Neuronal stem cell (in vitro differentiated cells): ENCODE data around the gene PTX4.
A peak's percentile ranks its signal among the peaks of the same experiment; 100 is the strongest.

ENCODE experiments used
- DNase-seq: peaks from one replicate; pipeline ENCODE4 v3.0.0-alpha.2; 2013; ENCODE audit warnings: low spot score
- H2AFZ ChIP-seq: one replicate; pipeline ENCODE4 v1.6.1; 2013; ENCODE audit warnings: mild to moderate bottlenecking, low read length, inconsistent platforms
- H2AK5ac ChIP-seq: 2 replicates; pipeline ENCODE4 v1.6.1; 2013; ENCODE audit warnings: low read depth, mild to moderate bottlenecking, inconsistent platforms, low read length, moderate library complexity, mixed read lengths
- H2BK120ac ChIP-seq: 2 replicates; pipeline ENCODE4 v1.6.1; 2013; ENCODE audit warnings: low read depth, mild to moderate bottlenecking, inconsistent platforms, low read length, moderate library complexity, mixed read lengths
- H2BK12ac ChIP-seq: one replicate; pipeline ENCODE4 v1.6.1; 2013; ENCODE audit warnings: low read length, inconsistent platforms
- H2BK15ac ChIP-seq: 2 replicates; pipeline ENCODE4 v1.6.1; 2013; ENCODE audit warnings: mild to moderate bottlenecking, low read length, inconsistent platforms, mixed read lengths
- H2BK5ac ChIP-seq: one replicate; pipeline ENCODE4 v1.6.1; 2013; ENCODE audit warnings: inconsistent platforms, mild to moderate bottlenecking, low read length, moderate library complexity
- H3K14ac ChIP-seq: one replicate; pipeline ENCODE4 v1.6.1; 2013; ENCODE audit warnings: low read length, inconsistent platforms
- H3K18ac ChIP-seq: 2 replicates; pipeline ENCODE4 v1.6.1; 2013; ENCODE audit warnings: low read length, inconsistent platforms
- H3K23ac ChIP-seq: 2 replicates; pipeline ENCODE4 v1.6.1; 2013; ENCODE audit warnings: low read depth, mild to moderate bottlenecking, mixed read lengths, low read length, inconsistent platforms; ENCODE audit not compliant: poor library complexity
- H3K27ac ChIP-seq: replicated peaks from 3 replicates; pipeline ENCODE4 v1.5.1; 2013; ENCODE audit warnings: low read length, inconsistent platforms
- H3K27me3 ChIP-seq, 3 experiments: 2 replicates each; pipeline ENCODE4 v1.6.1; 2013; ENCODE audit warnings: low read length in 3 of 3, mild to moderate bottlenecking in 2 of 3, inconsistent platforms in 1 of 3, low read depth in 1 of 3, mixed read lengths in 1 of 3, moderate library complexity in 1 of 3; ENCODE audit not compliant: control insufficient read depth in 3 of 3, insufficient read depth in 3 of 3
- H3K36me3 ChIP-seq, 2 donors: replicated peaks in 1 of 2; 2 replicates each; pipeline ENCODE4 v1.6.1; 2013; ENCODE audit warnings: low read length in 2 of 2; ENCODE audit not compliant: control insufficient read depth in 2 of 2, insufficient read depth in 2 of 2
- H3K4ac ChIP-seq: 2 replicates; pipeline ENCODE4 v1.6.1; 2013; ENCODE audit warnings: inconsistent platforms, mild to moderate bottlenecking, low read length, moderate library complexity
- H3K4me1 ChIP-seq, 2 donors: 1 replicate in 1 of 2; 2 replicates in 1 of 2; pipeline ENCODE4 v1.6.1; 2013; ENCODE audit warnings: low read length in 2 of 2, low read depth in 1 of 2; ENCODE audit not compliant: control insufficient read depth in 2 of 2, insufficient read depth in 1 of 2
- H3K4me2 ChIP-seq: one replicate; pipeline ENCODE4 v1.6.1; 2013; ENCODE audit warnings: mild to moderate bottlenecking, low read length, inconsistent platforms; ENCODE audit not compliant: insufficient read depth, poor library complexity, severe bottlenecking
- H3K4me3 ChIP-seq, 2 donors: 2 replicates each; pipeline ENCODE4 v1.5.1; 2013; ENCODE audit warnings: low read length in 2 of 2, mild to moderate bottlenecking in 2 of 2, inconsistent platforms in 1 of 2, moderate library complexity in 1 of 2
- H3K79me1 ChIP-seq: one replicate; pipeline ENCODE4 v1.6.1; 2013; ENCODE audit warnings: low read depth, mild to moderate bottlenecking, inconsistent platforms, low read length, moderate library complexity
- H3K9ac ChIP-seq: one replicate; pipeline ENCODE4 v1.6.1; 2013; ENCODE audit warnings: mild to moderate bottlenecking, low read depth, low read length, inconsistent platforms; ENCODE audit not compliant: poor library complexity
- H3K9me3 ChIP-seq, 2 donors: replicated peaks in 1 of 2; 2 replicates each; pipeline versions ENCODE3 to v1.6.1; 2013; ENCODE audit warnings: low read length in 2 of 2, mild to moderate bottlenecking in 2 of 2, inconsistent platforms in 1 of 2, low read depth in 1 of 2, mixed read lengths in 1 of 2, moderate library complexity in 1 of 2; ENCODE audit not compliant: control insufficient read depth in 2 of 2, insufficient read depth in 1 of 2
- H4K8ac ChIP-seq: one replicate; pipeline ENCODE4 v1.6.1; 2013; ENCODE audit warnings: low read depth, mild to moderate bottlenecking, inconsistent platforms, low read length, moderate library complexity
- H4K91ac ChIP-seq: one replicate; pipeline ENCODE4 v1.6.1; 2013; ENCODE audit warnings: low read length, low read depth, mild to moderate bottlenecking, inconsistent platforms; ENCODE audit not compliant: poor library complexity
- WGBS, 2 donors: extraction: QIAGEN DNeasy Blood & Tissue Kit; methylation state at CpG; one replicate each; pipeline ENCODE4 v1.1.7; 2013; ENCODE audit warnings: missing lambda C conversion rate in 2 of 2, mixed read lengths in 1 of 2; ENCODE audit not compliant: insufficient read length in 2 of 2, insufficient replicate concordance in 1 of 2; ENCODE audit errors: extremely low coverage in 2 of 2; 5-methylcytosine and 5-hydroxymethylcytosine counted together

Gene PTX4

GRCh38 chr16:1497014-1497598 lies 8.4 kb upstream of the PTX4 start:
- Histone ChIP-seq H2AFZ (no peak overlapping the region), H3K4ac (no peak overlapping the region), H3K9me3 (peaks cover 0 to 2% of the 10 kb centered on the region in 2 donors), H3K4me3 (no peak overlapping the region), H3K23ac (peak overlapping the region; percentile 2), H3K14ac (no peak overlapping the region), H3K79me1 (peaks cover 25% of the 10 kb centered on the region), H2BK5ac (no peak overlapping the region), H3K9ac (no peak overlapping the region), H3K4me2 (no peak overlapping the region), H3K36me3 (peaks cover 39 to 79% of the 10 kb centered on the region in 2 donors), H3K4me1 (peaks cover 10 to 11% of the 10 kb centered on the region in 2 donors), H2AK5ac (no peak overlapping the region), H3K27me3 (no peaks in the 10 kb centered on the region), H2BK120ac (no peak overlapping the region), H3K18ac (no peak overlapping the region), H4K8ac (peak overlapping the region; percentile 3), H4K91ac (no peak overlapping the region), H3K27ac (no peak overlapping the region), H2BK15ac (no peak overlapping the region), H2BK12ac (no peak overlapping the region)
- DNase-seq = no peak
- WGBS, 2 donors = no CpG with 5 or more reads among the region's 21 CpGs

GRCh38 chr16:1496464-1496863 lies 7.7 kb upstream of the PTX4 start:
- Histone ChIP-seq H3K79me1 (peaks cover 25% of the 10 kb centered on the region), H4K8ac (no peak overlapping the region), H3K9me3 (no peaks in the 10 kb centered on the region), H3K23ac (no peak overlapping the region), H3K18ac (no peak overlapping the region), H3K4ac (no peak overlapping the region), H3K36me3 (peaks cover 33 to 73% of the 10 kb centered on the region in 2 donors), H3K4me3 (no peak overlapping the region), H4K91ac (no peak overlapping the region), H2AK5ac (no peak overlapping the region), H3K14ac (no peak overlapping the region), H3K4me1 (peaks cover 10 to 11% of the 10 kb centered on the region in 2 donors), H3K9ac (no peak overlapping the region), H3K4me2 (no peak overlapping the region), H2AFZ (no peak overlapping the region), H2BK5ac (no peak overlapping the region), H2BK15ac (no peak overlapping the region), H2BK120ac (no peak overlapping the region), H3K27ac (no peak overlapping the region), H2BK12ac (no peak overlapping the region), H3K27me3 (no peaks in the 10 kb centered on the region)
- no CpG with 5 or more reads among the region's 25 CpGs for WGBS, 2 donors
- no peak for DNase-seq

- no CpG with 5 or more reads among the region's 25 CpGs for WGBS, 2 donors
- no peak overlapping the region for H3K18ac ChIP-seq
- H2AK5ac ChIP-seq = no peak overlapping the region
- H3K4me3 ChIP-seq = no peak overlapping the region
- H4K91ac ChIP-seq = no peak overlapping the region
- H3K36me3 ChIP-seq = peaks cover 33 to 67% of the 10 kb centered on the region in 2 donors
- peak overlapping the region; percentile 65 for H3K23ac ChIP-seq
- H3K14ac ChIP-seq = no peak overlapping the region
- H3K27me3 ChIP-seq = no peaks in the 10 kb centered on the region
- no peak overlapping the region for H3K4ac ChIP-seq
- H2BK12ac ChIP-seq = no peak overlapping the region
- DNase-seq = no peak
- no peak overlapping the region for H2BK15ac ChIP-seq
- H3K4me1 ChIP-seq = peaks cover 10 to 11% of the 10 kb centered on the region in 2 donors
- H3K4me2 ChIP-seq = no peak overlapping the region
- peaks cover 25% of the 10 kb centered on the region for H3K79me1 ChIP-seq
- H3K9ac ChIP-seq = peak overlapping the region; percentile 3
- H3K9me3 ChIP-seq = no peaks in the 10 kb centered on the region
- H2BK5ac ChIP-seq = no peak overlapping the region
- H4K8ac ChIP-seq = no peak overlapping the region
- no peak overlapping the region for H2AFZ ChIP-seq
- H3K27ac ChIP-seq = no peak overlapping the region
- H2BK120ac ChIP-seq = no peak overlapping the region
These were observed 7.1 kb upstream of the PTX4 start for GRCh38 chr16:1495889-1496262.

- no CpG with 5 or more reads among the region's 39 CpGs for WGBS, 2 donors
- Histone ChIP-seq H3K4me2 (no peak overlapping the region), H3K36me3 (peaks cover 32 to 62% of the 10 kb centered on the region in 2 donors), H3K4me3 (no peak overlapping the region), H3K14ac (no peak overlapping the region), H2BK120ac (no peak overlapping the region), H3K9me3 (no peaks in the 10 kb centered on the region), H3K18ac (no peak overlapping the region), H2BK5ac (no peak overlapping the region), H3K27me3 (no peaks in the 10 kb centered on the region), H3K79me1 (peaks cover 25% of the 10 kb centered on the region), H2BK12ac (no peak overlapping the region), H3K9ac (no peak overlapping the region), H2AFZ (no peak overlapping the region), H4K91ac (no peak overlapping the region), H3K23ac (peak overlapping the region; percentile 65), H3K4me1 (peaks cover 10 to 11% of the 10 kb centered on the region in 2 donors), H2BK15ac (no peak overlapping the region), H3K27ac (no peak overlapping the region), H4K8ac (no peak overlapping the region), H3K4ac (no peak overlapping the region), H2AK5ac (no peak overlapping the region)
- no peak for DNase-seq
These were observed 6.6 kb upstream of the PTX4 start for GRCh38 chr16:1495211-1495888.
